ENCODE measurements around the gene VPS16. TPM values are rescaled to one million over a fixed set of nuclear protein-coding genes. Genes with fewer than 3 reads are reported as not detected.
"Not testable (repeated sequence)": the region's sequence is repeated elsewhere in the genome, so short reads cannot be mapped to it uniquely, and the experiment has no call there.

Gene VPS16
- total and polyA plus RNA-seq, 2 donors = 37.0 to 93.3 TPM

GRCh38 chr20:2804852-2805688 lies 35.5 kb upstream of the VPS16 start:
- Histone ChIP-seq H3K9me3 (ENCODE audit: control insufficient read depth in 2 of 2, insufficient read depth in 1 of 2, low read length in 1 of 2) (peaks cover 0 to 6% of the 10 kb centered on the region in 2 donors), H3K36me3 (ENCODE audit: control insufficient read depth in 2 of 2, insufficient read depth in 2 of 2, low read length in 1 of 2) (no peaks in the 10 kb centered on the region), H3K27me3 (ENCODE audit: control insufficient read depth in 2 of 2, insufficient read depth in 1 of 2, low read length in 1 of 2) (peaks cover 65 to 94% of the 10 kb centered on the region in 2 donors), H3K4me1 (ENCODE audit: control insufficient read depth in 2 of 2, insufficient read depth in 2 of 2, low read length in 2 of 2) (peaks cover 1 to 11% of the 10 kb centered on the region in 2 donors), H3K4me3 (ENCODE audit: low read length in 2 of 2) (no peak overlapping the region), H3K27ac (ENCODE audit: low read depth in 1 of 2, low read length in 1 of 2) (no peak overlapping the region)
- WGBS = 32% methylated on average over 49 of the region's 49 CpGs
- DNase-seq (ENCODE audit: low read depth in 6 of 9, low spot score in 9 of 9) = no peak

GRCh38 chr20:2805689-2806350 lies 34.7 kb upstream of the VPS16 start:
- H3K36me3 ChIP-seq (ENCODE audit: control insufficient read depth in 2 of 2, insufficient read depth in 2 of 2, low read length in 1 of 2) = no peaks in the 10 kb centered on the region
- DNase-seq (ENCODE audit: low read depth in 6 of 9, low spot score in 9 of 9) = no peak
- peaks cover 0 to 8% of the 10 kb centered on the region in 2 donors for H3K4me1 ChIP-seq (ENCODE audit: control insufficient read depth in 2 of 2, insufficient read depth in 2 of 2, low read length in 2 of 2)
- no peak overlapping the region for H3K27ac ChIP-seq (ENCODE audit: low read depth in 1 of 2, low read length in 1 of 2)
- H3K4me3 ChIP-seq (ENCODE audit: low read length in 2 of 2) = no peak overlapping the region
- H3K9me3 ChIP-seq (ENCODE audit: control insufficient read depth in 2 of 2, insufficient read depth in 1 of 2, low read length in 1 of 2) = peaks cover 0 to 5% of the 10 kb centered on the region in 2 donors
- WGBS = 76% methylated on average over 22 of the region's 22 CpGs
- H3K27me3 ChIP-seq (ENCODE audit: control insufficient read depth in 2 of 2, insufficient read depth in 1 of 2, low read length in 1 of 2) = peaks cover 58 to 88% of the 10 kb centered on the region in 2 donors

- no peak for DNase-seq (ENCODE audit: low read depth in 6 of 9, low spot score in 9 of 9)
- 85% methylated on average over 4 of the region's 4 CpGs for WGBS
- Histone ChIP-seq H3K36me3 (ENCODE audit: control insufficient read depth in 2 of 2, insufficient read depth in 2 of 2, low read length in 1 of 2) (no peaks in the 10 kb centered on the region), H3K27ac (ENCODE audit: low read depth in 1 of 2, low read length in 1 of 2) (no peak overlapping the region), H3K4me3 (ENCODE audit: low read length in 2 of 2) (no peak overlapping the region), H3K4me1 (ENCODE audit: control insufficient read depth in 2 of 2, insufficient read depth in 2 of 2, low read length in 2 of 2) (peaks cover 0 to 3% of the 10 kb centered on the region in 2 donors), H3K9me3 (ENCODE audit: control insufficient read depth in 2 of 2, insufficient read depth in 1 of 2, low read length in 1 of 2) (peaks cover 0 to 5% of the 10 kb centered on the region in 2 donors), H3K27me3 (ENCODE audit: control insufficient read depth in 2 of 2, insufficient read depth in 1 of 2, low read length in 1 of 2) (peaks cover 54 to 83% of the 10 kb centered on the region in 2 donors)
Observed at GRCh38 chr20:2806351-2806701, 34.2 kb upstream of the VPS16 start.

- WGBS = 98% methylated on average over 4 of the region's 4 CpGs
- Histone ChIP-seq H3K9me3 (ENCODE audit: control insufficient read depth in 2 of 2, insufficient read depth in 1 of 2, low read length in 1 of 2) (no peaks in the 10 kb centered on the region), H3K36me3 (ENCODE audit: control insufficient read depth in 2 of 2, insufficient read depth in 2 of 2, low read length in 1 of 2) (no peaks in the 10 kb centered on the region), H3K27ac (ENCODE audit: low read depth in 1 of 2, low read length in 1 of 2) (no peak overlapping the region), H3K4me1 (ENCODE audit: control insufficient read depth in 2 of 2, insufficient read depth in 2 of 2, low read length in 2 of 2) (no peaks in the 10 kb centered on the region), H3K27me3 (ENCODE audit: control insufficient read depth in 2 of 2, insufficient read depth in 1 of 2, low read length in 1 of 2) (peaks cover 50 to 79% of the 10 kb centered on the region in 2 donors), H3K4me3 (ENCODE audit: low read length in 2 of 2) (no peak overlapping the region)
- no peak for DNase-seq (ENCODE audit: low read depth in 6 of 9, low spot score in 9 of 9)
Observed at GRCh38 chr20:2807019-2807418, 33.5 kb upstream of the VPS16 start.

- 90% methylated on average over 9 of the region's 9 CpGs for WGBS
- not testable (repeated sequence) for H3K4me3 ChIP-seq (ENCODE audit: low read length in 2 of 2); H3K4me1 ChIP-seq (ENCODE audit: control insufficient read depth in 2 of 2, insufficient read depth in 2 of 2, low read length in 2 of 2); H3K27ac ChIP-seq (ENCODE audit: low read depth in 1 of 2, low read length in 1 of 2); H3K36me3 ChIP-seq (ENCODE audit: control insufficient read depth in 2 of 2, insufficient read depth in 2 of 2, low read length in 1 of 2); DNase-seq (ENCODE audit: low read depth in 6 of 9, low spot score in 9 of 9); H3K9me3 ChIP-seq (ENCODE audit: control insufficient read depth in 2 of 2, insufficient read depth in 1 of 2, low read length in 1 of 2)
- peaks cover 41 to 70% of the 10 kb centered on the region in 2 donors for H3K27me3 ChIP-seq (ENCODE audit: control insufficient read depth in 2 of 2, insufficient read depth in 1 of 2, low read length in 1 of 2)
Observed at GRCh38 chr20:2807929-2808328, 32.6 kb upstream of the VPS16 start.

GRCh38 chr20:2809690-2810089 lies 30.9 kb upstream of the VPS16 start:
- Histone ChIP-seq H3K9me3 (ENCODE audit: control insufficient read depth in 2 of 2, insufficient read depth in 1 of 2, low read length in 1 of 2) (no peaks in the 10 kb centered on the region), H3K4me1 (ENCODE audit: control insufficient read depth in 2 of 2, insufficient read depth in 2 of 2, low read length in 2 of 2) (no peaks in the 10 kb centered on the region), H3K4me3 (ENCODE audit: low read length in 2 of 2) (no peak overlapping the region), H3K27me3 (ENCODE audit: control insufficient read depth in 2 of 2, insufficient read depth in 1 of 2, low read length in 1 of 2) (peaks cover 24 to 56% of the 10 kb centered on the region in 2 donors), H3K36me3 (ENCODE audit: control insufficient read depth in 2 of 2, insufficient read depth in 2 of 2, low read length in 1 of 2) (no peaks in the 10 kb centered on the region), H3K27ac (ENCODE audit: low read depth in 1 of 2, low read length in 1 of 2) (no peak overlapping the region)
- WGBS = 97% methylated on average over 10 of the region's 10 CpGs
- DNase-seq (ENCODE audit: low read depth in 6 of 9, low spot score in 9 of 9) = no peak

GRCh38 chr20:2812189-2812588 lies 28.4 kb upstream of the VPS16 start:
- Histone ChIP-seq H3K36me3 (ENCODE audit: control insufficient read depth in 2 of 2, insufficient read depth in 2 of 2, low read length in 1 of 2) (no peaks in the 10 kb centered on the region), H3K9me3 (ENCODE audit: control insufficient read depth in 2 of 2, insufficient read depth in 1 of 2, low read length in 1 of 2) (no peaks in the 10 kb centered on the region), H3K27me3 (ENCODE audit: control insufficient read depth in 2 of 2, insufficient read depth in 1 of 2, low read length in 1 of 2) (peaks cover 5 to 47% of the 10 kb centered on the region in 2 donors), H3K4me3 (ENCODE audit: low read length in 2 of 2) (no peak overlapping the region), H3K4me1 (ENCODE audit: control insufficient read depth in 2 of 2, insufficient read depth in 2 of 2, low read length in 2 of 2) (peaks cover 0 to 2% of the 10 kb centered on the region in 2 donors), H3K27ac (ENCODE audit: low read depth in 1 of 2, low read length in 1 of 2) (no peak overlapping the region)
- WGBS = 80% methylated on average over 3 of the region's 3 CpGs
- DNase-seq (ENCODE audit: low read depth in 6 of 9, low spot score in 9 of 9) = no peak

GRCh38 chr20:2814076-2814475 lies 26.5 kb upstream of the VPS16 start:
- DNase-seq (ENCODE audit: low read depth in 6 of 9, low spot score in 9 of 9) = no peak
- H3K36me3 ChIP-seq (ENCODE audit: control insufficient read depth in 2 of 2, insufficient read depth in 2 of 2, low read length in 1 of 2) = no peaks in the 10 kb centered on the region
- H3K9me3 ChIP-seq (ENCODE audit: control insufficient read depth in 2 of 2, insufficient read depth in 1 of 2, low read length in 1 of 2) = no peaks in the 10 kb centered on the region
- WGBS = 97% methylated on average over 1 of the region's 1 CpG
- no peak overlapping the region for H3K27ac ChIP-seq (ENCODE audit: low read depth in 1 of 2, low read length in 1 of 2)
- no peak overlapping the region for H3K4me3 ChIP-seq (ENCODE audit: low read length in 2 of 2)
- peaks cover 0 to 2% of the 10 kb centered on the region in 2 donors for H3K4me1 ChIP-seq (ENCODE audit: control insufficient read depth in 2 of 2, insufficient read depth in 2 of 2, low read length in 2 of 2)
- peaks cover 2 to 41% of the 10 kb centered on the region in 2 donors for H3K27me3 ChIP-seq (ENCODE audit: control insufficient read depth in 2 of 2, insufficient read depth in 1 of 2, low read length in 1 of 2)

GRCh38 chr20:2814587-2815051 lies 25.9 kb upstream of the VPS16 start, which contains the start of gene C20orf141:
C20orf141 (plus strand) TSS chr20:2814987; CDS start chr20:2815185, 198 bp downstream.
- Histone ChIP-seq H3K4me3 (ENCODE audit: low read length in 2 of 2) (no peak within 1 kb of the TSS), H3K4me1 (ENCODE audit: control insufficient read depth in 2 of 2, insufficient read depth in 2 of 2, low read length in 2 of 2) (peaks cover 0 to 2% of the 10 kb centered on the region in 2 donors), H3K27ac (ENCODE audit: low read depth in 1 of 2, low read length in 1 of 2) (peak within 1 kb of the TSS in 1 of 2 donors; percentile 3), H3K9me3 (ENCODE audit: control insufficient read depth in 2 of 2, insufficient read depth in 1 of 2, low read length in 1 of 2) (no peaks in the 10 kb centered on the region), H3K36me3 (ENCODE audit: control insufficient read depth in 2 of 2, insufficient read depth in 2 of 2, low read length in 1 of 2) (no peaks in the 10 kb centered on the region), H3K27me3 (ENCODE audit: control insufficient read depth in 2 of 2, insufficient read depth in 1 of 2, low read length in 1 of 2) (peaks cover 4 to 41% of the 10 kb centered on the region in 2 donors)
- WGBS = 28% methylated on average over 5 of the region's 5 CpGs
- DNase-seq (ENCODE audit: low read depth in 6 of 9, low spot score in 9 of 9) = no peak
